Endothelial cell of hepatic sinusoid (primary cell): Measurements from ENCODE around the gene GRHL3.

Source experiments
- in situ Hi-C: cut with HindIII; loops from 2 replicates; pipeline ENCODE4 v1.10.0; 2017; ENCODE audit warnings: low sequenced_read_pairs

Gene GRHL3

GRCh38 chr1:24338447-24338846, 19.3 kb downstream of the GRHL3 start:
- in situ Hi-C loops = loop anchor here (10.0 kb wide), 1 partner anchor 144 kb away; no protein-coding TSS in a partner anchor

- in situ Hi-C loops = loop anchor here (10.0 kb wide), 1 partner anchor 145 kb away; no protein-coding TSS in a partner anchor
Observed at GRCh38 chr1:24339996-24340395, 20.8 kb downstream of the GRHL3 start.

- in situ Hi-C loops = no loop called here
Observed at GRCh38 chr1:24340770-24341169, 21.6 kb downstream of the GRHL3 start.

GRCh38 chr1:24341260-24341659, 22.1 kb downstream of the GRHL3 start:
- in situ Hi-C loops = no loop called here

- in situ Hi-C loops = no loop called here
Observed at GRCh38 chr1:24343412-24344089, 24.4 kb downstream of the GRHL3 start.

- in situ Hi-C loops = no loop called here
Observed at GRCh38 chr1:24344090-24344742, 25.1 kb downstream of the GRHL3 start.

GRCh38 chr1:24345334-24345733, 26.2 kb downstream of the GRHL3 start:
- in situ Hi-C loops = no loop called here

- in situ Hi-C loops = no loop called here
Observed at GRCh38 chr1:24347159-24347934, 28.2 kb downstream of the GRHL3 start.

GRCh38 chr1:24348196-24348595, 29.0 kb downstream of the GRHL3 start:
- in situ Hi-C loops = no loop called here

- in situ Hi-C loops = no loop called here
Observed at GRCh38 chr1:24349891-24350290, 30.7 kb downstream of the GRHL3 start.

GRCh38 chr1:24351247-24351646, 32.1 kb downstream of the GRHL3 start:
- in situ Hi-C loops = no loop called here

GRCh38 chr1:24351918-24352627, 32.9 kb downstream of the GRHL3 start:
- in situ Hi-C loops = no loop called here

GRCh38 chr1:24353292-24353891, 34.2 kb downstream of the GRHL3 start:
- in situ Hi-C loops = no loop called here

GRCh38 chr1:24355466-24355865, 36.3 kb downstream of the GRHL3 start:
- in situ Hi-C loops = no loop called here

GRCh38 chr1:24357038-24357437, 37.9 kb downstream of the GRHL3 start:
- in situ Hi-C loops = no loop called here

- in situ Hi-C loops = no loop called here
Observed at GRCh38 chr1:24360681-24361080, 41.5 kb downstream of the GRHL3 start.

GRCh38 chr1:24361811-24362210, 42.7 kb downstream of the GRHL3 start:
- in situ Hi-C loops = no loop called here

GRCh38 chr1:24362396-24362795, 43.2 kb downstream of the GRHL3 start:
- in situ Hi-C loops = no loop called here

- in situ Hi-C loops = no loop called here
Observed at GRCh38 chr1:24362982-24363614, 43.9 kb downstream of the GRHL3 start.

GRCh38 chr1:24363994-24364393, 44.8 kb downstream of the GRHL3 start:
- in situ Hi-C loops = no loop called here
